ENCODE measurements around the gene FAU. TPM values are rescaled to one million over a fixed set of nuclear protein-coding genes. Genes with fewer than 3 reads are reported as not detected.
A peak's percentile ranks its signal among the peaks of the same experiment; 100 is the strongest.

FAU gene
- total RNA-seq, 2 experiments from 2014 or later = 1,937 to 1,976 TPM

- ATAC-seq (ENCODE audit: poor library complexity) (no peak), DNase-seq (no peak)
- no peak overlapping the region for H3K27ac ChIP-seq (ENCODE audit: low read depth in 1 of 2, low read length in 2 of 2)
- H3K9me3 Mint-ChIP-seq = no peaks in the 10 kb centered on the region
- H3K36me3 ChIP-seq (ENCODE audit: insufficient read depth, low read length) = peaks cover 46% of the 10 kb centered on the region
- POLR2A ChIA-PET = interaction anchor here (0.8 to 0.9 kb wide), 2 partner anchors 10 to 20 kb away, joined by 3 read pairs; partner anchors contain the start of genes FAU and MRPL49
- TF ChIP-seq CTCF (IDR thresholded peaks at IDR 0.05) = no peak
- intact Hi-C loops (cut with DNase I, micrococcal nuclease) = no loop called here
- H3K27ac Mint-ChIP-seq = no peak overlapping the region
- H3K36me3 Mint-ChIP-seq (ENCODE audit: low read depth) = peaks cover 73% of the 10 kb centered on the region
- no peak overlapping the region for H3K4me3 ChIP-seq (ENCODE audit: low read length)
- H3K4me1 ChIP-seq (ENCODE audit: insufficient read depth, low read length) = peaks cover 7% of the 10 kb centered on the region
- CTCF ChIA-PET = interaction anchor here (0.9 to 6.6 kb wide), 3 partner anchors 9 to 15 kb away, joined by 3 to 58 read pairs (median 3); partner anchors contain the start of genes TM7SF2 and ZNHIT2
- H3K27me3 ChIP-seq (ENCODE audit: control insufficient read depth in 1 of 2, insufficient read depth in 2 of 2, low read length in 2 of 2) = no peaks in the 10 kb centered on the region
- peaks cover 15% of the 10 kb centered on the region for H3K4me1 Mint-ChIP-seq (ENCODE audit: low read depth)
- no peaks in the 10 kb centered on the region for H3K9me3 ChIP-seq (ENCODE audit: control insufficient read depth in 1 of 2, insufficient read depth in 1 of 2, low read length in 2 of 2)
- H3K27me3 Mint-ChIP-seq = no peaks in the 10 kb centered on the region
- no peak overlapping the region for H3K4me3 Mint-ChIP-seq
Observed at GRCh38 chr11:65102142-65103095, 19.5 kb downstream of the FAU start.

- no peak for TF ChIP-seq CTCF (IDR thresholded peaks at IDR 0.05)
- Mint-ChIP-seq H3K9me3 (no peaks in the 10 kb centered on the region), H3K4me1 (ENCODE audit: low read depth) (peaks cover 17% of the 10 kb centered on the region), H3K4me3 (no peak overlapping the region), H3K27me3 (no peaks in the 10 kb centered on the region), H3K27ac (no peak overlapping the region), H3K36me3 (ENCODE audit: low read depth) (peaks cover 67% of the 10 kb centered on the region)
- Histone ChIP-seq H3K9me3 (ENCODE audit: control insufficient read depth in 1 of 2, insufficient read depth in 1 of 2, low read length in 2 of 2) (no peaks in the 10 kb centered on the region), H3K4me1 (ENCODE audit: insufficient read depth, low read length) (peaks cover 18% of the 10 kb centered on the region), H3K27ac (ENCODE audit: low read depth in 1 of 2, low read length in 2 of 2) (no peak overlapping the region), H3K4me3 (ENCODE audit: low read length) (no peak overlapping the region), H3K27me3 (ENCODE audit: control insufficient read depth in 1 of 2, insufficient read depth in 2 of 2, low read length in 2 of 2) (no peaks in the 10 kb centered on the region), H3K36me3 (ENCODE audit: insufficient read depth, low read length) (peaks cover 38% of the 10 kb centered on the region)
- ChIA-PET CTCF (interaction anchor here (0.7 to 6.6 kb wide), 3 partner anchors 11 to 278 kb away, joined by 3 to 58 read pairs (median 4); partner anchors contain the start of genes ARL2 and TM7SF2), POLR2A (interaction anchor here (1.1 to 1.8 kb wide), 2 partner anchors 17 to 35 kb away, joined by 4 read pairs; partner anchors contain the start of gene ZNHIT2)
- intact Hi-C loops (cut with DNase I, micrococcal nuclease) = no loop called here
- ATAC-seq (ENCODE audit: poor library complexity) (no peak), DNase-seq (no peak)
Observed at GRCh38 chr11:65100674-65101350, 21.1 kb downstream of the FAU start.

- H3K27me3 Mint-ChIP-seq = no peaks in the 10 kb centered on the region
- DNase-seq (no peak), ATAC-seq (ENCODE audit: poor library complexity) (no peak)
- POLR2A ChIA-PET = interaction anchor here (0.6 to 6.9 kb wide), 16 partner anchors 14 to 1248 kb away, joined by 3 to 91 read pairs (median 4); partner anchors contain the start of genes ARL2, BRMS1, CDCA5 and EHD1
- CTCF ChIA-PET = interaction anchor here (0.7 to 6.6 kb wide), 3 partner anchors 15 to 83 kb away, joined by 3 to 58 read pairs (median 4); partner anchors contain the start of genes ARL2, TM7SF2 and ZNHIT2
- Histone ChIP-seq H3K9me3 (ENCODE audit: control insufficient read depth in 1 of 2, insufficient read depth in 1 of 2, low read length in 2 of 2) (no peaks in the 10 kb centered on the region), H3K36me3 (ENCODE audit: insufficient read depth, low read length) (peaks cover 18% of the 10 kb centered on the region), H3K27ac (ENCODE audit: low read depth in 1 of 2, low read length in 2 of 2) (peak overlapping the region; percentile 78 to 85), H3K27me3 (ENCODE audit: control insufficient read depth in 1 of 2, insufficient read depth in 2 of 2, low read length in 2 of 2) (no peaks in the 10 kb centered on the region), H3K4me3 (ENCODE audit: low read length) (peak overlapping the region; percentile 79), H3K4me1 (ENCODE audit: insufficient read depth, low read length) (peaks cover 23% of the 10 kb centered on the region)
- H3K36me3 Mint-ChIP-seq (ENCODE audit: low read depth) = peaks cover 35% of the 10 kb centered on the region
- no peak for TF ChIP-seq CTCF (IDR thresholded peaks at IDR 0.05)
- intact Hi-C loops (cut with DNase I, micrococcal nuclease) = loop anchor here (1.0 kb wide), 5 partner anchors 13 to 37 kb away; partner anchors contain the start of genes CDCA5 (in 2 of the 2), ZFPL1 (in 2 of the 2), ZNHIT2 (in 2 of the 2) and FAU (in 1 of the 2)
- peak overlapping the region; percentile 96 for H3K4me3 Mint-ChIP-seq
- H3K4me1 Mint-ChIP-seq (ENCODE audit: low read depth) = peaks cover 21% of the 10 kb centered on the region
- H3K9me3 Mint-ChIP-seq = no peaks in the 10 kb centered on the region
- peak overlapping the region; percentile 98 for H3K27ac Mint-ChIP-seq
Observed at GRCh38 chr11:65096926-65097325, 25.0 kb downstream of the FAU start.

Measured in CD4-positive, alpha-beta T cell (primary cell).